Endothelial cell of umbilical vein (primary cell): Measurements from ENCODE around the gene SLC25A19. TPM values are rescaled to one million over a fixed set of nuclear protein-coding genes. Genes with fewer than 3 reads are reported as not detected.

ENCODE experiments used
- BruUV-seq: library from RNA; stranded (reverse); fragments of 400-500 nt; replicated peaks from 2 replicates; lab custom pipeline; 2021; lab: Mats Ljungman, UMichigan
- CTCF ChIA-PET: fragments of 300-600, 350-600 bp; sonication (Branson Sonifier 250); formaldehyde crosslinking; loops from one replicate; lab custom pipeline; 2021; ENCODE audit warnings: antibody characterized with exemption, inconsistent platforms; lab: Charles Lee
- POLR2A ChIA-PET: fragments of 300-600, 350-600 bp; sonication (Branson Sonifier 250); formaldehyde crosslinking; loops from one replicate; lab custom pipeline; 2021; ENCODE audit warnings: antibody characterized with exemption, inconsistent platforms; lab: Charles Lee
- DNase-seq: peaks from one replicate; pipeline ENCODE4 v3.0.0-alpha.2; 2011; ENCODE audit warnings: low read depth, low spot score
- FAIRE-seq: peaks from 2 replicates; lab custom pipeline; 2011; peaks lifted over from hg19 to GRCh38; lab: Jason Lieb, UNC
- H2AFZ ChIP-seq: 2 replicates; pipeline ENCODE4 v1.6.0; 2012; ENCODE audit warnings: low read depth, low read length, control low read depth, inconsistent platforms
- H3K27ac ChIP-seq: 2 replicates; pipeline ENCODE4 v1.5.1; 2011; ENCODE audit warnings: low read depth, mild to moderate bottlenecking, control low read depth, low read length, moderate library complexity; ENCODE audit not compliant: insufficient read depth
- H3K27me3 ChIP-seq, 2 experiments: 2 replicates each; pipeline versions ENCODE4 v1.6.0 to v1.6.1; 2011; ENCODE audit warnings: low read length in 2 of 2, mixed read lengths in 1 of 2; ENCODE audit not compliant: control insufficient read depth in 2 of 2, insufficient read depth in 2 of 2
- H3K36me3 ChIP-seq, 2 experiments: 2 replicates in 1 of 2; 3 replicates in 1 of 2; pipeline ENCODE4 v1.5.1; 2011; ENCODE audit warnings: low read length in 2 of 2, mild to moderate bottlenecking in 1 of 2, moderate library complexity in 1 of 2; ENCODE audit not compliant: control insufficient read depth in 2 of 2, insufficient read depth in 2 of 2; ENCODE audit errors: extremely low read depth in 1 of 2
- H3K4me1 ChIP-seq: 3 replicates; pipeline ENCODE4 v1.5.1; 2011; ENCODE audit warnings: mild to moderate bottlenecking, low read length; ENCODE audit not compliant: control insufficient read depth, insufficient read depth; ENCODE audit errors: extremely low read depth
- H3K4me2 ChIP-seq: 2 replicates; pipeline ENCODE4 v1.6.1; 2011; ENCODE audit warnings: low read length, control low read depth, mixed read lengths; ENCODE audit not compliant: insufficient read depth
- H3K4me3 ChIP-seq, 3 experiments: fragments of 200-600 bp in 1 of 3; sonication (generic), shearing (Covaris generic) in 1 of 3; replicated peaks in 1 of 3; 2 replicates each; pipeline ENCODE4 v1.5.1; 2011 to 2016; ENCODE audit warnings: control low read depth in 3 of 3, low read length in 3 of 3, mild to moderate bottlenecking in 2 of 3, inconsistent platforms in 1 of 3, low read depth in 1 of 3, moderate library complexity in 1 of 3; ENCODE audit not compliant: insufficient read depth in 1 of 3
- H3K79me2 ChIP-seq: 2 replicates; pipeline ENCODE4 v1.6.0; 2012; ENCODE audit warnings: low read length, inconsistent platforms; ENCODE audit not compliant: control insufficient read depth, insufficient read depth
- H3K9ac ChIP-seq: replicated peaks from 2 replicates; pipeline ENCODE3; 2011; ENCODE audit warnings: low read length, control low read depth; ENCODE audit not compliant: insufficient read depth; ENCODE audit errors: extremely low read depth
- H3K9me1 ChIP-seq: replicated peaks from 3 replicates; pipeline ENCODE4 v1.6.0; 2011; ENCODE audit warnings: mild to moderate bottlenecking, low read length; ENCODE audit not compliant: control insufficient read depth, insufficient read depth; ENCODE audit errors: extremely low read depth
- H3K9me3 ChIP-seq: replicated peaks from 2 replicates; pipeline ENCODE4 v1.5.1; 2012; ENCODE audit warnings: low read length, inconsistent platforms; ENCODE audit not compliant: control insufficient read depth, insufficient read depth
- H4K20me1 ChIP-seq: replicated peaks from 2 replicates; pipeline ENCODE3; 2011; ENCODE audit warnings: mild to moderate bottlenecking, low read length; ENCODE audit not compliant: control insufficient read depth, insufficient read depth; ENCODE audit errors: extremely low read depth
- FOS ChIP-seq: IDR thresholded peaks from 2 replicates; pipeline ENCODE4 v1.6.1; 2011; ENCODE audit warnings: mild to moderate bottlenecking, low read length, moderate library complexity, borderline replicate concordance; ENCODE audit not compliant: insufficient read depth
- GATA2 ChIP-seq: IDR thresholded peaks from 2 replicates; pipeline ENCODE4 v1.7.0; 2011; ENCODE audit warnings: low read depth, mild to moderate bottlenecking, moderate library complexity, mixed read lengths, low read length; ENCODE audit not compliant: insufficient read length, insufficient read depth
- JUN ChIP-seq: IDR thresholded peaks from 2 replicates; pipeline ENCODE4 v1.6.1; 2011; ENCODE audit warnings: borderline replicate concordance, low read depth; ENCODE audit not compliant: insufficient read length, insufficient read depth
- MYC ChIP-seq: IDR thresholded peaks from one replicate; pipeline ENCODE4 v1.6.1; 2011; ENCODE audit warnings: mild to moderate bottlenecking, low read depth, low read length
- POLR2A ChIP-seq: IDR thresholded peaks from 2 replicates; pipeline ENCODE4 v1.6.1; 2012; ENCODE audit warnings: low read depth, mild to moderate bottlenecking, control low read depth, low read length
- POLR2AphosphoS5 ChIP-seq: IDR thresholded peaks from 2 replicates; pipeline ENCODE4 v1.6.1; 2012; ENCODE audit warnings: low read depth, mild to moderate bottlenecking, control low read depth, low read length, moderate library complexity; ENCODE audit not compliant: insufficient read depth
- dilution Hi-C: fragments of 300-500 bp; cut with MboI; formaldehyde crosslinking; loops from one replicate; pipeline ENCODE4 v1.15.0; 2019; ENCODE audit warnings: low sequenced_read_pairs; ENCODE audit not compliant: extremely low pct_ligation_motif_present
- intact Hi-C: fragments of 100-400 bp; cut with micrococcal nuclease; formaldehyde crosslinking; loops from one replicate; pipeline ENCODE4 v1.10.0; 2022
- polyA plus RNA-seq, 4 experiments: library from polyadenylated mRNA; depleted of rRNA in 3 of 4; stranded (reverse) in 3 of 4; unstranded in 1 of 4; fragments of >200 nt; gene quantifications; 2 replicates each; pipeline versions ENCODE4 v1.2.1 to v1.2.3, GENCODE V29; 2011 to 2012; ENCODE audit warnings: missing spikeins in 1 of 4
- total RNA-seq: library from RNA; stranded (reverse); gene quantifications from 2 replicates; pipeline ENCODE4 v1.2.3, GENCODE V29; 2021
- TF ChIP-seq, protein P1 (sequence below), 2 donors: IDR thresholded peaks; 1 replicate in 1 of 2; 2 replicates in 1 of 2; pipeline ENCODE4 v1.5.1; 2011; ENCODE audit warnings: low read length in 2 of 2, mild to moderate bottlenecking in 2 of 2, moderate library complexity in 2 of 2, control low read depth in 1 of 2, inconsistent platforms in 1 of 2, low read depth in 1 of 2; ENCODE audit not compliant: insufficient read depth in 1 of 2; ENCODE audit errors: extremely low read depth in 1 of 2
- TF ChIP-seq, protein P2 (sequence below): IDR thresholded peaks from 2 replicates; pipeline ENCODE4 v1.6.1; 2011; ENCODE audit not compliant: insufficient read depth, insufficient read length

SLC25A19 gene
- total and polyA plus RNA-seq, 2 donors (not counting 3 experiments of a cell fraction or from before 2014, with no cell fraction given): 20.6 to 20.9 TPM

DNA sequence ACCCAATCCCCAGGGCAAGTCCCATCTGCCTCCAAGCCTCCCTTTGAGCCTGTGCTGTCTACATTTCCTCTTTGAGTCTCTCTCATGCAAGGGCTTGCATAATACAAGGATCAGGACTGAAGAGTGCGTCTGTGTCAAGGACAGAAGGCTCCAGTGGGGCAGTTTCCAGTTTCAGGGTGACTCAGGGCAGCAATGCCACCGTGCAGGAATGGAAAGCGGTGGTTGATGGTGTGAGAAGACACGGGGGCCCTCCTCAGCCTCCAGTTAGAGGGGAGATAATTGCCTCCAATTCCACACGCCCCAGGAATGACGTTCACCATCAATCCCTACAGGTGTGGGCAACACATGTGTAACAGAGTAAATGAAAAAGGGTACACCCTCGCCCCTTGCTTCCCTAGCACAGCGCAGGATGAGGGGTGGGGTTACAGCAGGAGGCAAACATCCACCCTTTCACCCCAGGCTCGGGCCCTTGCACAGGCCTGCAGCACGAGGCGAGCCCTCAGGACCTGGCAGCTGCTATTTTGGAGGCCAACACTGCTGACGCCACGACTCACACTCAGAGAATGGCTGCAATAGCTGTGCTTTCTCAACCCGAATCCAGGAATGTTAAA is 24.8 kb upstream of the SLC25A19 start:
- Histone ChIP-seq H3K4me1 (no peaks in the 10 kb centered on the region), H3K9me3 (no peaks in the 10 kb centered on the region), H3K27me3 (no peaks in the 10 kb centered on the region), H3K4me3 (no peak overlapping the region), H3K36me3 (peaks cover 0 to 10% of the 10 kb centered on the region in 2 experiments), H3K27ac (no peak overlapping the region), H3K9ac (no peak overlapping the region), H3K4me2 (no peak overlapping the region), H2AFZ (no peak overlapping the region), H4K20me1 (no peaks in the 10 kb centered on the region), H3K9me1 (no peaks in the 10 kb centered on the region), H3K79me2 (no peaks in the 10 kb centered on the region)
- ChIA-PET POLR2A (no interaction called here), CTCF (interaction anchor here (0.6 to 1.1 kb wide), 3 partner anchors 9 to 39 kb away, joined by 3 to 6 read pairs (median 3); no protein-coding TSS in a partner anchor)
- BruUV-seq: no TSS peak
- FAIRE-seq (no peak), DNase-seq (no peak)
- dilution Hi-C loops (no loop called here), intact Hi-C loops (no loop called here)
- TF ChIP-seq POLR2AphosphoS5 (no peak), JUN (no peak), MYC (no peak), FOS (no peak)

DNA sequence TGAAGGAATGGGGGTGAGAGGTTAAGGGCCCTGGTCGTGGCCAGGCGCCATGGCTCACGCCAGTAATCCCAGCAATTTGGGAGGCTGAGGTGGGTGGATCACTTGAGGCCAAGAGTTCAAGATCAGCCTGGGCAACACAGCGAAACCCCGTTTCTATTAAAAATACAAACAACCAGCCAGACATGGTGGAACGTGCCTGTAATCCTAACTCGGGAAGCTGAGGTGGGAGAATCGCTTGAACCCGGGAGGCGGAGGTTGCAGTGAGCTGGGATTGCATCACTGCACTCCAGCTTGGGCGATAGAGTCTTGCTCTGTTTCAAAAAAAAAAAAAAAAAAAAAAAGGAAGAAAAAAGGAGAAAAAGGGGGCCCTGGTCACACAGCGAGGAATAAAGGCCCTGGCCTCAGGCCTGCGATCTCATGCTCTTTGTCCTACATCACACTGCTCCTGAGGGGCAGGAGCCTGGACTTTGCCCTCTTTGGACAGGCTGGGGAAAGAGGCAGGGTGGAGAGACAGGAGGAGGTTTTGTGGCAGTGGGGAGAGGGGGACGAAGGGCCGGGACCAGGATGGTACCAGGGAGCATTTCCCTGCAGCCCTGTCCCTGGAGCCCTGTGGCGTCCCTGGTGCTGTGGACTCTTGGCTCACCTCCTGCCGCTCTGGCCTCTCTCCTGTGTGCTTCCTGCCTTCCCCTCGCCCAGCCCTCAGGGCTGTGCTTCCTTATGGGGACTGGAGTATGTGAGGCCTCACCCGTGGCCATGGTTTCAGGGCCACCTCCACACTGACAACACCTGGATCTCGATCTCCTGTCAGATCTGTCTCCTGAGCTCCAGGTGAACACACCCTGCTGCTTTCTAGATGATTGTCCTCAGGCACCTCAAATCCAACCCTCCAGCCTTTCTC is 19.7 kb upstream of the SLC25A19 start:
- Histone ChIP-seq H3K27ac (no peak overlapping the region), H3K9me3 (no peaks in the 10 kb centered on the region), H3K4me1 (no peaks in the 10 kb centered on the region), H3K9me1 (no peaks in the 10 kb centered on the region), H3K4me3 (no peak overlapping the region), H4K20me1 (no peaks in the 10 kb centered on the region), H3K4me2 (no peak overlapping the region), H3K27me3 (no peaks in the 10 kb centered on the region), H3K9ac (no peak overlapping the region), H3K36me3 (no peaks in the 10 kb centered on the region), H2AFZ (no peak overlapping the region), H3K79me2 (no peaks in the 10 kb centered on the region)
- dilution Hi-C loops (no loop called here), intact Hi-C loops (no loop called here)
- FAIRE-seq (no peak), DNase-seq (no peak)
- BruUV-seq: no TSS peak
- CTCF ChIA-PET: interaction anchor here (0.7 to 1.0 kb wide), 2 partner anchors 14 to 38 kb away, joined by 3 to 4 read pairs; partner anchors contain the start of gene MIF4GD
- TF ChIP-seq MYC: no peak
- TF ChIP-seq, protein P1, sequence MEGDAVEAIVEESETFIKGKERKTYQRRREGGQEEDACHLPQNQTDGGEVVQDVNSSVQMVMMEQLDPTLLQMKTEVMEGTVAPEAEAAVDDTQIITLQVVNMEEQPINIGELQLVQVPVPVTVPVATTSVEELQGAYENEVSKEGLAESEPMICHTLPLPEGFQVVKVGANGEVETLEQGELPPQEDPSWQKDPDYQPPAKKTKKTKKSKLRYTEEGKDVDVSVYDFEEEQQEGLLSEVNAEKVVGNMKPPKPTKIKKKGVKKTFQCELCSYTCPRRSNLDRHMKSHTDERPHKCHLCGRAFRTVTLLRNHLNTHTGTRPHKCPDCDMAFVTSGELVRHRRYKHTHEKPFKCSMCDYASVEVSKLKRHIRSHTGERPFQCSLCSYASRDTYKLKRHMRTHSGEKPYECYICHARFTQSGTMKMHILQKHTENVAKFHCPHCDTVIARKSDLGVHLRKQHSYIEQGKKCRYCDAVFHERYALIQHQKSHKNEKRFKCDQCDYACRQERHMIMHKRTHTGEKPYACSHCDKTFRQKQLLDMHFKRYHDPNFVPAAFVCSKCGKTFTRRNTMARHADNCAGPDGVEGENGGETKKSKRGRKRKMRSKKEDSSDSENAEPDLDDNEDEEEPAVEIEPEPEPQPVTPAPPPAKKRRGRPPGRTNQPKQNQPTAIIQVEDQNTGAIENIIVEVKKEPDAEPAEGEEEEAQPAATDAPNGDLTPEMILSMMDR (IDR thresholded peaks at IDR 0.05; ENCODE audit: extremely low read depth in 1 of 2, insufficient read depth in 1 of 2, low read depth in 1 of 2, low read length in 2 of 2): no peak
- no peak for TF ChIP-seq GATA2
- TF ChIP-seq POLR2A: no peak
- TF ChIP-seq, protein P2, sequence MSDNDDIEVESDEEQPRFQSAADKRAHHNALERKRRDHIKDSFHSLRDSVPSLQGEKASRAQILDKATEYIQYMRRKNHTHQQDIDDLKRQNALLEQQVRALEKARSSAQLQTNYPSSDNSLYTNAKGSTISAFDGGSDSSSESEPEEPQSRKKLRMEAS: no peak
- no peak for TF ChIP-seq POLR2AphosphoS5
- POLR2A ChIA-PET: no interaction called here
